ENCODE data around the gene PRL. TPM values are rescaled to one million over a fixed set of nuclear protein-coding genes. Genes with fewer than 3 reads are reported as not detected.

Gene PRL
- total and polyA plus RNA-seq, 2 of the 8 experiments (the other 6 are each of a cell fraction or from before 2014, with no cell fraction given), result not detected

GRCh38 chr6:22322103-22323030, 25.5 kb upstream of the PRL start (continued):
- TF ChIP-seq USF2 (IDR thresholded peaks at IDR 0.05; ENCODE audit: low read length), result no peak
